ENCODE results near the gene RPRD1A. TPM values are rescaled to one million over a fixed set of nuclear protein-coding genes. Genes with fewer than 3 reads are reported as not detected.

The RPRD1A gene
- total and polyA plus RNA-seq, 2 of the 4 experiments (the other 2 are of a cell fraction) = 23.3 to 27.2 TPM

- intact Hi-C loops (cut with micrococcal nuclease) = loop anchor here (1.0 to 10.0 kb wide), 7 partner anchors 79 to 711 kb away; no protein-coding TSS in a partner anchor
Observed at GRCh38 chr18:36095936-36096519, 28.7 kb upstream of the RPRD1A start.

More at GRCh38 chr18:36095936-36096519, 28.7 kb upstream of the RPRD1A start:
- no TSS peak for BruUV-seq (replicated peaks)
- ChIA-PET POLR2A (ENCODE audit: unreplicated experiment) (no interaction called here), CTCF (interaction anchor here (0.6 to 2.0 kb wide), 12 partner anchors 16 to 713 kb away, joined by 3 to 9 read pairs (median 4); partner anchors contain the start of genes ELP2, MOCOS and SLC39A6)
- Histone ChIP-seq H4K20me1 (ENCODE audit: insufficient read depth, low read length) (no peaks in the 10 kb centered on the region), H3K4me1 (ENCODE audit: control insufficient read depth, insufficient read depth, low read length) (no peaks in the 10 kb centered on the region), H3K18ac (ENCODE audit: low read depth, low read length) (no peak overlapping the region), H2AK5ac (ENCODE audit: low read depth, low read length) (no peak overlapping the region), H3K56ac (ENCODE audit: extremely low read depth, insufficient read depth, low read length) (no peak overlapping the region), H3K27ac (ENCODE audit: insufficient read depth, low read length) (no peak overlapping the region), H4K5ac (ENCODE audit: low read depth, low read length) (no peak overlapping the region), H3K9me3 (ENCODE audit: control insufficient read depth, insufficient read depth, low read length) (no peaks in the 10 kb centered on the region), H2AFZ (replicated peaks; ENCODE audit: low read length, poor library complexity) (no peak overlapping the region), H3K27me3 (ENCODE audit: control insufficient read depth, insufficient read depth, low read length) (peaks cover 2% of the 10 kb centered on the region), H3K4me3 (ENCODE audit: insufficient read depth, low read depth, low read length) (no peak overlapping the region), H3K36me3 (ENCODE audit: control insufficient read depth, insufficient read depth, low read length) (no peaks in the 10 kb centered on the region), H3K9me1 (ENCODE audit: insufficient read depth, low read length) (no peaks in the 10 kb centered on the region), H3K14ac (replicated peaks; ENCODE audit: low read depth, low read length) (no peak overlapping the region), H3K23ac (ENCODE audit: low read depth, low read length) (no peak overlapping the region), H4K8ac (ENCODE audit: low read depth in 2 of 2, low read length in 2 of 2) (no peak overlapping the region), H2BK5ac (ENCODE audit: low read depth, low read length, poor library complexity, severe bottlenecking) (no peak overlapping the region), H2BK20ac (ENCODE audit: low read depth, low read length) (no peak overlapping the region), H3K9ac (ENCODE audit: low read depth, low read length) (no peak overlapping the region), H3K79me1 (ENCODE audit: low read depth in 1 of 2, low read length in 2 of 2) (no peaks in the 10 kb centered on the region), H4K91ac (ENCODE audit: insufficient read depth, low read depth, low read length) (no peak overlapping the region), H3K4me2 (ENCODE audit: low read depth, low read length) (no peak overlapping the region), H2BK120ac (ENCODE audit: low read depth, low read length) (no peak overlapping the region), H2BK15ac (ENCODE audit: low read depth, low read length) (no peak overlapping the region), H3K4ac (ENCODE audit: low read depth, low read length) (no peak overlapping the region), H2AK9ac (replicated peaks; ENCODE audit: low read depth, low read length, poor library complexity) (no peak overlapping the region)
- peak; percentile 69 for ATAC-seq (ENCODE audit: low read depth)
- dilution Hi-C loops (cut with HindIII; ENCODE audit: low sequenced_read_pairs, unreplicated experiment) = no loop called here
- WGBS, 2 experiments (ENCODE audit: extremely low coverage in 2 of 2, insufficient read length in 1 of 2) = no CpG with 5 or more reads among the region's 1 CpG
- TF ChIP-seq SMC3 (IDR thresholded peaks at IDR 0.05; ENCODE audit: low read depth, low read length) (peak; percentile 88), RAD21 (IDR thresholded peaks at IDR 0.05; ENCODE audit: low read length) (peak; percentile 84), USF2 (IDR thresholded peaks at IDR 0.05; ENCODE audit: low read depth, low read length) (no peak), MAZ (IDR thresholded peaks at IDR 0.05; ENCODE audit: borderline replicate concordance, low read depth, low read length) (no peak)
- TF ChIP-seq, protein P1, sequence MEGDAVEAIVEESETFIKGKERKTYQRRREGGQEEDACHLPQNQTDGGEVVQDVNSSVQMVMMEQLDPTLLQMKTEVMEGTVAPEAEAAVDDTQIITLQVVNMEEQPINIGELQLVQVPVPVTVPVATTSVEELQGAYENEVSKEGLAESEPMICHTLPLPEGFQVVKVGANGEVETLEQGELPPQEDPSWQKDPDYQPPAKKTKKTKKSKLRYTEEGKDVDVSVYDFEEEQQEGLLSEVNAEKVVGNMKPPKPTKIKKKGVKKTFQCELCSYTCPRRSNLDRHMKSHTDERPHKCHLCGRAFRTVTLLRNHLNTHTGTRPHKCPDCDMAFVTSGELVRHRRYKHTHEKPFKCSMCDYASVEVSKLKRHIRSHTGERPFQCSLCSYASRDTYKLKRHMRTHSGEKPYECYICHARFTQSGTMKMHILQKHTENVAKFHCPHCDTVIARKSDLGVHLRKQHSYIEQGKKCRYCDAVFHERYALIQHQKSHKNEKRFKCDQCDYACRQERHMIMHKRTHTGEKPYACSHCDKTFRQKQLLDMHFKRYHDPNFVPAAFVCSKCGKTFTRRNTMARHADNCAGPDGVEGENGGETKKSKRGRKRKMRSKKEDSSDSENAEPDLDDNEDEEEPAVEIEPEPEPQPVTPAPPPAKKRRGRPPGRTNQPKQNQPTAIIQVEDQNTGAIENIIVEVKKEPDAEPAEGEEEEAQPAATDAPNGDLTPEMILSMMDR (conservative IDR thresholded peaks at IDR 0.05; ENCODE audit: low read depth, low read length) = peak; percentile 73
- DNase-seq = peak; percentile 85
- in situ Hi-C loops (cut with MboI; ENCODE audit: low sequenced_read_pairs) = loop anchor here (5.0 kb wide), 1 partner anchor 186 kb away; no protein-coding TSS in a partner anchor

All from IMR-90 (cell line).